SK-N-SH (cell line): ENCODE data around the gene ADGRB2.

Experiments used
- CTCF ChIP-seq: fragments of 200-600 bp; sonication (generic); IDR thresholded peaks from 2 replicates; pipeline ENCODE4 v1.6.1; 2017; ENCODE audit warnings: antibody characterized with exemption, mild to moderate bottlenecking, moderate library complexity
- EZH2phosphoT487 ChIP-seq: fragments of 200-600 bp; sonication (generic); IDR thresholded peaks from 2 replicates; pipeline ENCODE4 v1.6.1; 2017; ENCODE audit warnings: low read depth, mixed run types, mild to moderate bottlenecking, antibody characterized with exemption, moderate library complexity, borderline replicate concordance
- FOSL2 ChIP-seq: IDR thresholded peaks from 2 replicates; pipeline ENCODE4 v1.4.0; 2012; ENCODE audit warnings: low read depth, mild to moderate bottlenecking, moderate library complexity, borderline replicate concordance
- FOXM1 ChIP-seq: IDR thresholded peaks from 2 replicates; pipeline ENCODE4 v1.4.0; 2012; ENCODE audit warnings: low read depth, mild to moderate bottlenecking
- MXI1 ChIP-seq: IDR thresholded peaks from 2 replicates; pipeline ENCODE4 v1.6.1; 2012; ENCODE audit warnings: mild to moderate bottlenecking, low read depth, low read length, improper control_type of control experiment
- PBX3 ChIP-seq: IDR thresholded peaks from 2 replicates; pipeline ENCODE4; 2012
- POLR2AphosphoS5 ChIP-seq: IDR thresholded peaks from 2 replicates; pipeline ENCODE4 v1.6.1; 2012; ENCODE audit warnings: low read depth, low read length
- RCOR1 ChIP-seq: fragments of 150-350 bp; IDR thresholded peaks from 2 replicates; pipeline ENCODE4 v1.6.1; 2017; ENCODE audit warnings: antibody characterized with exemption, low read length
- RXRA ChIP-seq: IDR thresholded peaks from 2 replicates; pipeline ENCODE4 v1.4.0; 2012; ENCODE audit warnings: low read depth, mild to moderate bottlenecking, borderline replicate concordance
- SMC3 ChIP-seq: IDR thresholded peaks from 2 replicates; pipeline ENCODE4 v1.6.1; 2012; ENCODE audit warnings: low read depth, low read length, improper control_type of control experiment
- YY1 ChIP-seq: IDR thresholded peaks from 2 replicates; pipeline ENCODE4 v1.4.0; 2012; ENCODE audit warnings: low read depth, mild to moderate bottlenecking

DNA sequence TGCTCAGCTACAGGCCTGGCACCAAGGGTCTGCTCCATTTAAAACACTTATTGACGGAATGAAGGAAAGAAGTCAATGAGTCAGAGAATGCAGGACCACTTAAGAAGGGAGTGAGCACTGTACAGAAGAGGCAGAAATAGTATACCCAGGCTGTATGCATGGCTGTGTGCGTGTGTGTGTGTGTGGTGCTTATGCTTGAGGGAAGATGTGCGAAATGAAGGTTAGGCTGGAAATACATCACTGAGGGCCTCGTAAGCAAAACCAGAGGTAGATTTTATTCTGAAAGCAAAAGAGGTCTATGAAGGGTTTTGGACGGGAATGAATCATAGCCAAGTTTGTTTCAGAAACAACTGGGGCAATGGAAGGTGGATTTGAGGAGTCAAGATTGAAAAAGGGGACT, 9.7 kb upstream of the ADGRB2 start:
- no peak for TF ChIP-seq CTCF
- no peak for TF ChIP-seq PBX3
- TF ChIP-seq FOSL2: no peak
- no peak for TF ChIP-seq RXRA
- TF ChIP-seq EZH2phosphoT487: no peak
- no peak for TF ChIP-seq SMC3
- no peak for TF ChIP-seq FOXM1
- no peak for TF ChIP-seq POLR2AphosphoS5
- no peak for TF ChIP-seq MXI1
- no peak for TF ChIP-seq YY1
- no peak for TF ChIP-seq RCOR1
